Measurements from ENCODE around the gene TNNT2.

DNA sequence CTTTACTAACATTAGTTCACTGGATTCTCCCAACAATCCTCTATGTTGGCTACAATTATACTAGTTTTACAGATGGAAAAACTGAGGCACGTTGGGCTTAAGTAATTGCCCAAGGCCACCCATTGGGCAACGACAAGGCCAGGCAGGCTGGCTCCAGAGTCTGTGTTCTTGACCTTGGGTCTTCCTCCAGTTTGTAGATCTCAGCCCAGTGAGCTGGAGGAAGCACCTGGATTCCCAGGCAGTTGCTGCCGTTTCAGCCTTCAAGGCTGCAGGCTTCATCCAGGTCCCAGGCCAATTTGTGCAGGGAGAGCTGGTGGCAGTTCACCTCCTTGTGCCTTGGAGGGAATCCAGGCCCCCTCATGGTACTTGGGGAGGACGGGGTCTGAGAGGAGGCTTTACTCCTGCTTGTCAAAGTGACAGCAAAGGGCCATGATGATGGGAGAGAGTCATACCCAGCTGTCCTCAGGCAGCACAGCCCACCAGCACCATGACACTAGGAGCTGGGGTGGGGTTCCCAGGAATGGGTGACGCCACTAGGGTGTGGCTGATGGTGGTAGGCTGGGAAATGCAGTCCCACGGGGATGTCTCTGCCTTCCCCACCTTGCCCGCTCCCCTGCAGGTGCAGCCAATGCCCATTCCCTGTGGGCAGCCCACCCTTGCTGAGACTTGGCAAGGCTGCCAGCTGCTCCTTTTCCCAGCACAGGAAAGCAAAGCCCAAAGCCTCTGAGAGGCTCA, 67.1 kb downstream of the TNNT2 start:
- TF ChIP-seq, protein P1, sequence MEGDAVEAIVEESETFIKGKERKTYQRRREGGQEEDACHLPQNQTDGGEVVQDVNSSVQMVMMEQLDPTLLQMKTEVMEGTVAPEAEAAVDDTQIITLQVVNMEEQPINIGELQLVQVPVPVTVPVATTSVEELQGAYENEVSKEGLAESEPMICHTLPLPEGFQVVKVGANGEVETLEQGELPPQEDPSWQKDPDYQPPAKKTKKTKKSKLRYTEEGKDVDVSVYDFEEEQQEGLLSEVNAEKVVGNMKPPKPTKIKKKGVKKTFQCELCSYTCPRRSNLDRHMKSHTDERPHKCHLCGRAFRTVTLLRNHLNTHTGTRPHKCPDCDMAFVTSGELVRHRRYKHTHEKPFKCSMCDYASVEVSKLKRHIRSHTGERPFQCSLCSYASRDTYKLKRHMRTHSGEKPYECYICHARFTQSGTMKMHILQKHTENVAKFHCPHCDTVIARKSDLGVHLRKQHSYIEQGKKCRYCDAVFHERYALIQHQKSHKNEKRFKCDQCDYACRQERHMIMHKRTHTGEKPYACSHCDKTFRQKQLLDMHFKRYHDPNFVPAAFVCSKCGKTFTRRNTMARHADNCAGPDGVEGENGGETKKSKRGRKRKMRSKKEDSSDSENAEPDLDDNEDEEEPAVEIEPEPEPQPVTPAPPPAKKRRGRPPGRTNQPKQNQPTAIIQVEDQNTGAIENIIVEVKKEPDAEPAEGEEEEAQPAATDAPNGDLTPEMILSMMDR (IDR thresholded peaks at IDR 0.05), result no peak
- TF ChIP-seq POLR2A (IDR thresholded peaks at IDR 0.05), result no peak
